DMS153 treated with DMSO at 0.1 percent for 48 hours (cell line): ENCODE measurements around the gene GLE1.
"Not testable (repeated sequence)": the region's sequence is repeated elsewhere in the genome, so short reads cannot be mapped to it uniquely, and the experiment has no call there.

Source experiments
- DNase-seq: peaks from one replicate; lab custom pipeline; 2025; ENCODE audit not compliant: unreplicated experiment; lab: John Stamatoyannopoulos, UW

GLE1 gene

DNA sequence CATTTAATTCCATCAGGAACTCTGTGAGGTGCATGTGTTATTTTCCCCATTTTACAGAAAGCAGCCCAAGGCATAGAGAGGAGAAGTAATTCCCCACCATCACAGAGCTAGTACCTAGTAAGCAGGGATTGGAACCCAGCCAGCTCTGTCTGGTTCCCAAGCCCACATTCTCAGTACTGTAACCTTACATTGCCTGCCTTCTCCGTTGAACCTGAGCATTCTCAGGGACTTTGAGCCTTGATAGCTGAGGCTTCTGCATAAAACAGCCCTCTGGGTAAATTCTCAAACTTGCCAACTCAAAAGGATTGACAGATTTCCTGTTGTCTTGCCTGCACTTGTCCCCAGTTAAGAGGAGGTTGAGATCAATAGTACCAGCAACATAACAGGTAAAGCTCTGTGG, 9.2 kb upstream of the GLE1 start:
- no peak for DNase-seq

DNA sequence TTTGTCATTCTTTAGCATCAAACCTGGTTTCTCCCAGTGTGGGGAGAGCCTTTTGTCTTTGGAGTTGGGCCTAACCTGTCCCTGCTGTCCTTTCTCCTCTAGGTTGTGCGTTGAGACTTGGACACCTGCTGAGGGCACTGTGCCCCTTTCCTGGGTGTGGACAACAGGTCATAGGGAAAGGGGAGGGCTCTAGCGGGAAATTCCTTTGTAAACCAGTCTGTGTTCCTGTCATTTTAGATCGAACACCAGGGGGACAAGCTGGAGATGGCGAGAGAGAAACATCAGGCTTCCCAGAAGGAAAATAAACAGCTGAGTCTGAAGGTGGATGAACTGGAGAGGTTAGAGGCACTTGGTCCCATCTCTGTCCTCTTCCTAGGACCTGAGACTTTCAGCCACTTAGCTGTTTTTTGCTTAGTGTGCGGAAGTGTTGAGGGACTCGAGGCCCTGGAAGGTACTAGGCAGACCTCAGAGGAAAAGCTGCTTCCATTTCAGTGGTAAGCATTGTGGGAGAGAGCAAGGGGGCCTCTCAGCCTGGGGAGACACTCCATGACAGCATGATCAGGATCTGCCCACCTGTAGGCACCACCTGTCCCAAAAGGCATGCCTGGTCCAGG, 8.6 kb upstream of the GLE1 start:
- DNase-seq: no peak

DNA sequence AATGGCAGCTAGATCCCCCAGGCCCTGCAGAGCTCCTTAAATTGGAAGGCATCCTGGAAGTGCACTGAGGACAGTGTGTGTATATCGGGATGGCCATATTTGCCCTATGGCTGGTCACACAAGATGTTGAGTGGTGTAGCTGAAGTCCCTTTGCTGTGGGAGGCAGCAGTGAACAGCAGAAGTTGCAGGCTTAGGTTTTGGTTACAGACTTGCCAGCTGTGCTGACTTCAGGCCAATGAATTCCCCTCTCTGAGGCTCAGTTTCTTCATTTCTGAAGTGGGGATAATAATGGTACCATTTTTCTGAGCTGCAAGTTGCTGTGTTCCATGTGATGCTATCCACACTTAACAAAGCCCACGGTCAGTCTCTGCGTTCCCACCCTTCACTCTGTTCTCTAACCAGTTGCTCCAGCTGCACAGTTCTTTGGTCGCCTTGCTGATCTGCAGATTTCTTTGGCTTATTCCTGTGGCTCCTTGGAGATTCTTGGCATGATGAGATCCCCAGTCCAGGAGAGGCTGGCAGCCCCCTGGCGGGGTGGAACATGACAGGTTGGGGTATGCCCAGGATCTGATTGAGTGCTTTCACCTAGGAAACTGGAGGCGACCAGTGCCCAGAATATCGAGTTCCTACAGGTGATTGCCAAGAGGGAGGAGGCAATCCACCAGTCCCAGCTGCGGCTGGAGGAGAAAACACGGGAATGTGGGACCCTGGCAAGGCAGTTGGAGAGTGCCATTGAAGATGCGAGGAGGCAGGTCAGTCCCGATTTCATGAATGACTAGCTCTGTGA, 6.5 kb upstream of the GLE1 start:
- no peak for DNase-seq

DNA sequence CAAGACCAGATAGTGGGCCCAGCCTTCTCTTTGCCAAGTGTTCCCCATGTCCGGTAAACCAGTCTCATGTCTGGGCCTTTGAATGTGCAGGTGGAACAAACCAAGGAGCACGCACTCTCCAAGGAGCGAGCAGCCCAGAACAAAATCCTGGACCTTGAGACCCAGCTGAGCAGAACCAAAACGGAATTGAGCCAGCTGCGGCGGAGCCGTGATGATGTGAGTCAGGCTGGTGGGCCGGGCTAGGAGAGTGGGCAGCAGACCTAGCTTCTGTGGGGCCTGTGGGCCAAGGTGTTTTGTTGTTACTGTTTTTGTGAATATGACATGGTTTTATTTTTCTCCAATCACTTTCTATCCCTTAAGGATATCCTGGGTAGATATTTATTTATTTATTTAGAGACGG, 5.6 kb upstream of the GLE1 start:
- no peak for DNase-seq

DNA sequence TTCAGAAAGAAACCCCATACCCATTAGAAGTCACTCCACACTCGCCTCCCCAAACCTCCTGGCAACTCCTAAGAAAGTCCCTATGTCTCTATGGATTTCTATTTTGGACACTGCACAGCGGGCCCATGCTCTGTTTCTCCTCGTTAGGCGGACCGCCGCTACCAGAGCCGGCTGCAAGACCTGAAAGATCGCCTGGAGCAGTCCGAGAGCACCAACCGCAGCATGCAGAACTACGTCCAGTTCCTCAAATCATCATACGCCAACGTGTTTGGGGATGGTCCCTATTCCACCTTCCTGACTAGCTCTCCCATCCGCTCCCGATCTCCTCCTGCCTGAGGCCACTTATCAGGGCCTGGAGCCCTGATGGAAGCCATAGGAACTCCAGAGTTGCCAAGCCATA, 4.6 kb upstream of the GLE1 start:
- no peak for DNase-seq

DNA sequence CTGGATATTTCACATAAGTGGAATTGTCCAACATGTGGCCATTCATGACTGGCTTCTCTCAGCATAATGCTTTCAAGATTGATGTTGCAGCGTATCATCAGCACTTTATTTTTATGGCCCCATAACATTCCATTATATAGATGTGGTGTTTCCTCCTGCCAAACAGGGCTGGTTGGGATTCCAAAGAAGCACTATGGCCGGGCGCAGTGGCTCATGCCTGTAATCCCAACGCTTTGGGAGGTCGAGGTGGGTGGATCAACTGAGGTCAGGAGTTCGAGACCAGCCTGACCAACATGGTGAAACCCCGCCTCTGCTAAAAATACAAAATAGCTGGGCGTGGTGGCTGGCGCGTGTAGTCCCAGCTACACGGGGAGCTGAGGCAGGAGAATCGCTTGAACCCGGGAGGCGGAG, 1.1 kb upstream of the GLE1 start:
- DNase-seq: not testable (repeated sequence)

DNA sequence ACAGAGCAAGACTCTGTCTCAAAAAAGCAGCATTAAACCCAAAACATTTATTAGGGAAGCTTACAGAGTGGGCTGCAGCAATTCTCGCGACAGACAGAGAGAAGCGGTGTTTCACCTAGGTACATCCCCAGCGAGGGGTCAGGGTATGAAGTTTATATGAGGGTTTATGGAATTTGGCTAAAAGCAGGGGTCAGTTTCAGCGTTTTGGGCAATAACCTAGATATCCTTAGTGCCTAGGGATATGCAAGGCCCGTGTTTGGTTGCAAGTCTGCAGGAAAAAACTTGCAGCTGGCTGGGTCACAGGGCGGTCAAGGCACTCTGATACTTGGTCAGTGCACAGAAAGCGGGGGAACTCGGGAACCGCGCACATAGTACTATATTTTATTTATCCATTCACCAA, 649 bp upstream of the GLE1 start:
- no peak for DNase-seq

DNA sequence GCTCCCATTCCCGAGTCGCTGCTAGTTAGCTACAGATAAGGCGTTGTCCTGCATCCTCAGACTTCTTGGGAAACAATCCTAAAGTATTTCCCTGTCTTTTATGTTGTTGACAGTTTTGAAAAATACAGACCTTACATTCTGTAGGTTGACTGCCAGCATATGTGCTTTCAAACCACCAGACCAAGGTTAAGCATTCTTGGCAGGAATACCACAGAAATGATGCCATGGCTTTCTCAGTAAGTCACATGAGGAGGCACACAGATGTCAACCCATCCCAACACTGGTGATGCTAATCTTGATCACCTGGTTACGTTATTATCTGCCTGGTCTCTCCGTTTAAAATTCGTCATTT, 871 bp downstream of the GLE1 start:
- no peak for DNase-seq

DNA sequence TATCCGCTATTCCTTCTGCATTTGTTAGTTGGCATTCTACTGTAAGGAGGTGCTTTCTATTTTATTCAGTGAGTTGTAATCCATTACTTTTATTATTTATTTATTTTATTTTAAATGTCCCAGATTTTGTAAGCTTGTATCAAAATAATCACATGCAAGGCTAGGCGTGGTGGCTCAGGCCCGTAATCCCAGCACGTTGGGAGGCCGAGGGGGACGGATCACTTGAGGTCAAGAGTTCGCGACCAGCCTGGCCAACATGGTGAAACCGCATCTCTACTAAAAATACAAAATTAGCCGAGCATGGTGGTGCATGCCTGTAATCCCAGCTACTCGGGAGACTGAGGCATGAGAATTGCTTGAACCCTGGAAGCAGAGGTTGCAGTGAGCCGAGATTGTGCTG, 1.4 kb downstream of the GLE1 start:
- not testable (repeated sequence) for DNase-seq

DNA sequence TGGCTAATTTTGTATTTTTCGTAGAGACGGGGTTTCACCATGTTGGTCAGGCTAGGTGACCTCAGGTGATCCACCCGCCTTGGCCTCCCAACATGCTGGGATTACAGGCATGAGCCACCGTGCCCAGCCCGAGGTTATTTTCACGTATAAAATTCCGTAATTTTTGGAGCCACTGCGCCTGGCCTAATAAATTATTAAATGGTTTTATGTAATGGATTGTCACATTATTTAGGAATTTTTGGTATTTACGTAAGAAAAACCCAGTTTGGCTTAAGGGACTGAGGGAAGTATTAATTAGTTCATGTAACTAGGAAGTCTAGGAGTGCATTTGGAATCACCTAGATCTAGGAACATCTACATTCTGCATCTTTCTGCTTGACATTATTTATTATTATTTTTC, 8.3 kb downstream of the GLE1 start:
- DNase-seq: no peak

DNA sequence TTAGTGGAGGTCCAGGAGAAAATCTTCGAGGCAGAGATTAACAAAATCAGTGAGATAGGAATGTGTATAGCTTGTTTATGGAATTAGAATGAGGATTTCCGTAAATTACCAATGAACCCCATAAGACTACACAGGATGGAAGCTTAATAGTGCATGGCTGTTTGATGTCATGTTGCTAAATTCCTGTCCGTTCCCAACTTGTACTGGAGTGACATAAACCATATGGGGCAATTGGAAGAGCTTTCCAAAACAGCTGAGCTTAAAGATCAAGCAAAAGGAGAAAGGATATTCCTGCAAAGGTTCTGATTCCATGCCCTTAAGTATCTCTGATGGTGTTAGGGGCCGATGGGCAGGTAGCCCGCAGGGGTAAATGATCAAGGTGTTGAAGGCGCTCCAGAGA, 17.4 kb downstream of the GLE1 start:
- no peak for DNase-seq

DNA sequence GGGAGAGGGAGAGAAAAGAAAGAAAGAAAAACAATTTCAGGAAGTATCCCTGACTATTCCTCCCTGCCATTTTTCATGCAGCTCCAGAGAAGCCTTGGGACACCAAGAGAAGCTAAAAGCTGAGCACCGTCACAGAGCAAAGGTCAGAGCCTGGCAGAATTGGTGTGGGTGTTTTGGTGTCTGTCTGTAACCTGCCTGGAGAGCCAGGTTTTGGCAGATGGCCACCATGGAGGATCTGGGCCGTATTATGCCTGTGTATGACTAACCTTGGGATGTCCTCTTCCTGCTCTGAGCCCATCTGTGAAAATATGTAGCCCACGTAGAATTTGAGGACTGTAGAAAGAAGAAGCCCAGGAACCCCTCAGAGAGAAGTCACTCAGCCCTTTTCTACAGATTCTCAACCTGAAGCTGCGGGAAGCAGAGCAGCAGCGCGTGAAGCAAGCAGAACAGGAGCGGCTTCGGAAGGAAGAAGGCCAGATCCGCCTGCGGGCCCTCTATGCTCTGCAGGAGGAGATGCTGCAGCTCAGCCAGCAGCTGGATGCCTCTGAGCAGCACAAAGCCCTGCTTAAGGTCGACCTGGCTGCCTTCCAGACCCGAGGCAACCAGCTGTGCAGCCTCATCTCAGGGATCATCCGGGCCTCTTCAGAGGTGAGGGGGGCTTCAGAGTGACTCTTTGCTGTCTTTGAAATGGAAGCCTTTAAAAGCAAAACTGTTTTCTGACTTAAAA, 18.8 kb downstream of the GLE1 start:
- DNase-seq: no peak

DNA sequence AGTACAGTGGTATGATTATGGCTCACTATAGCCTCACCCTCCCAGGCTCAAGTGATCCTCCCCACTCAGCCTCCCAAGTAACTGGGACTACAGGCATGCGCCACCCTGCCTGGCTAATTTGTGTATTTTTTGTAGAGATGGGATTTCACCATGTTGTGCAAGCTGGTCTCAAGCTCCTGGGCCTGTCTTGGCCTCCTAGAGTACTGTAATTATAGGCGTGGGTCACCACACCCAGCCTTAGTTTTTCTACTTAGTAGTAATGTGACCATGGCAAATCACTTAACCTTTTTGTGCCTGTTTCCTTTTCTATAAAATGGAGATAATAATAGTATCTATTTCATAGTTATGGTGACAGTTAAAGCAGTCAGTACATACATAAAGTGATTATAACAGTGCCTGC, 22.2 kb downstream of the GLE1 start:
- DNase-seq: no peak

DNA sequence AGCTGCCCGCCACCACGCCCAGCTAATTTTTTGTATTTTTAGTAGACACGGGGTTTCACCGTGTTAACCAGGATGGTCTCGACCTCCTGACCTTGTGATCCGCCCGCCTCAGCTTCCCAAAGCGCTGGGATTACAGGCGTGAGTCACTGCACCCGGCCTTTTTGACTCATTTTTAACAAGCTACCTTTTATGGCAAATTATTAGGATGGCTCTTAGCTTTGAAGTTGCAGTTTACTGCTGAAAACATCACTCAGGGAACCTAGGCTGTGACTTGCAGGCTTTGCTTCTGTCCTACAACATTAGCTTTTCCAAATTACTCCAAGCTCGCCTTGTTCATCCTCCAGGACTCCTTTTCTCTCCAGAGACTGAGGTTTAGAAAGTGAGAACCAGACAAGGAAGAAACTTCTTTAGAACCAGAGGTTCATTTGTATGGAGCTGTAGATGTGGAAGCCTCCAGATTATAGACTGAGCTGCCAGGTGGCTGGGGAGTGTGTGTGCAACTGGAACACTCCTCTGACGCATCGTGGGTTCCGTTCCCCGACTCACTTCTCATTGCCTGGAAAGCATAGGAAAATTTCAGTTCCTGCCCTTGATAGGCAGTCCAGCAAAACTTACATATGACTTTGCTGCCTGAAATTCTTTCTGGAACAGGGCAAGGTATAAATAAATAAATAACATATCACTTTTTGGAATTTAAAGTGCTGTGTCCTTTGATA, 24.1 kb downstream of the GLE1 start:
- DNase-seq: no peak

DNA sequence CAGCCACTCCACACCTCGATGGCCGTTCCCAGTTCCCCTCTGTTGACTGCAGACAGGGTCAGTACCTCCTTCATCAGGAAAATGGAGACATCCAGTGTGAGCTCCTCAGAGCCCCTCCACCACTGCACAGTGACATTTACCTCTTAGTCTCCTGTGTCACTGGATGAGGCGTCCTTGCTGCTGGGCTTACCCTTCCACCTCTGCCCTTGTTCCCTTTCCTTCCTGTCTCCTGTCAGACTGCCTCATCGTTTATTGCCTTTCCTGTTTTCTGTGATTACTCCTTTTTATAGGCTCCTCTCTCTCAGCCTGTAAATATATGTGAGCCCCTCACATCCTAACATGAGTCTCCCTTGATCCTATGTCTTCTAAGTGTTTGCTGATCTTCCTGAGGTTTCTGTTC, 24.7 kb downstream of the GLE1 start:
- no peak for DNase-seq

DNA sequence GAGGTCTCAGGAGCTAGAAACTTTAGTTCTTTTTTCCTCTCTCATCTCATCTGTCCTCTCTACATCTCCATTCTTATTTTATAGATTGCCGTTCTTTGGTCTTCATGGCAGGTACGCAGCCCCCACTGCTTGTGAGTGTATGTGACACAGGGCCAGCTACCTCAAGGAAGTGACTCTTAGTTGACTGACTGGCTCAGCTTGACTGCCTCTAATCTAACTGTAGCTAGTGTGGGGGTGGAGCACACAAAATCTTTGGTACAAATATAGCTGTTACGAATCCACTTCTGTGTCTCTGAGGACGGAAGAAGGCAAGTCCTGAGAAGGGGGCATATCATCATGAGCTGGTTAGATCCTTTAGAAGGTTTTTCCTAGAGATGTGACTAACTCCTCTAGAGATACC, 28.1 kb downstream of the GLE1 start:
- DNase-seq: no peak

DNA sequence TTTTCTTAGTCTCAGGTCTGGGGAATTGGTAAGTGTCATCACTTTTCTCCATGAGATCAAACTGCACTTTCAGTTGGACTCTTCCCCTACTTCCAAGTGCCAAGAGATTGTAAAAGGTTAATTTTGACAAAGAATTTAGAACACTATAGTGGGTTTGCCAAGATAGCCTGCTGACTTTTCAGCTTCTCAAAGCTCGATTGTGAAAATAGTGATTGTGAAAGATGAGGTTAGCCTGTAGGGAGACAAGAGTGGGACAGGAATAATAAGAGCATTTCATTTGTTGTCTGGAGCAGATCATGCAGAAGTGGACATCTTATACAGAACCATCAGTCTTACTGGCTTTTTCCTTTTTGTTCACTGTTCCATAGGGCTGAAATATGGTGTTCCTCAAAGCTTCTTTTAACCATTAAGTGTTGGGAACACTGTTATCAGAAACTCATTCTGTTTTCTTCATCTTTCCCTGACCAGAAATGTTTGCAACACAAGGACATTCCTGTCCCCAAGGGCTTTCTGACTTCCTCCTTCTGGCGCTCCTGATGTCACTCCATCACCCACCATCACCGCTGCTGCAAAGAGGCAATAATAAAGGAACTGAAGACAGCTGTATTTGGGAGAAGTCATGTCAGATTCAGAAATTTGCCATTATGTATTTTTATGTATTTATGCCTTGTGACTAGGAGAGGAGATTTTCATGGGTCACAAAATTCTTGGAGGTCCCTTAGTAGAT, 36.3 kb downstream of the GLE1 start:
- DNase-seq: no peak

DNA sequence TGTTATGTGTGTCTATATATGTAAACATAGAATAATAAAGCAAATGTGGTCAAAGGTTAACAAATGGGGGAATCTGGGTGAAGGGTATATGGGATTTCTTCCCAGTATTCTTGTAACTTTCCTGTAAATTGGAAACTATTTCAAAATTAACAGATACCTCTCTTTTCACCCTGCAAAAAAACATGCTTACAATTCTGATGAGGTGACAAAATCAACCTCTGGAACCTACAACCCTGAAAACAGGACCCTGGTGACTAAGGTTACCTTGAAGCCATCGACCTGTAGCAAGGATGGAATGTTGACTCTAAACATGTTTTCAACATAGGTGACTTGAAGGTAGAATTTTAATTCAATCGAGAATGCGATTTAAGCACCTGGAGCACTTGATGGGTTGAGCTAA, 42.0 kb downstream of the GLE1 start:
- DNase-seq: no peak

DNA sequence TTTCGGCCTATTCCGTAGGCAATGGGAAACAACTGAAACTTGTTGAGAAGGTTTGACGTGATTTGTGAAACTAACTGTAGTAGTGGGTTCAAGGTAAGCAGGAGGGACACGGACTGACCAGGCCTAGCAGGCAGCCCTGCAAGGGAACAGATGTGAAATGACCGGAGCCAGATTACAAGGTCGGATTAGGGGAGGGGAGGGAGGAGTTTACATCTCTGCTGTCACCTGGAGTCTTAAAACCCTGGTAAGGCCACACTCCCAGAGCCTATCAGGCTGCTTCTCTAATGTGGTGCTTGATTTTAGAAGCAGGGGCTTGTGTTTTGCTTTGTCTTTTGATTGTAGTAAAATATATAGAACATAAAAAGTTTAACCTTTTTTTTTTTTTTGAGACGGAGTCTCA, 44.4 kb downstream of the GLE1 start:
- no peak for DNase-seq

DNA sequence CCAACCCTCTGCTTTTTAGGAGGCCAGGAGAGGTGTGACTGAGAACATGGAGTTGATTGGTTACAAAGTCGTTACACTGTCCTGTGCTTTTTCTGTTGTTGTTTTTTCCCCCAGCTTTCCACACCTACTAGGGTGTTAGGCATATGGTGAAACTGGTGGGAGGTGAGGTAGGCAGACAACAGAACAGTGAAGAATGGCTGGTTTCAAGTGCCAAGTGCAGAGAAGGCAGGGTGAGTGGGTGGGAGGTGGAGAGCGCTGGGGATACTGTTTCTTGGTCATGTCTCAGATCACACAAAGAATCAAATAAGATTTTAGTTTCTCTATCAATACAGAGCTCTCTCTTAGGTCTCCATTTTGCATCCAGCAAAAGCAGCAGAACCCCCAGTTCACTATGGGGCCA, 45.7 kb downstream of the GLE1 start:
- no peak for DNase-seq
